Fibroblast of skin of left biceps (primary cell): ENCODE measurements around the gene SALL1.

Source experiments
- DNase-seq, 2 experiments: peaks; one replicate each; pipeline ENCODE4 v3.0.0-alpha.2; 2013; ENCODE audit warnings: low read depth in 2 of 2

SALL1 gene

DNA sequence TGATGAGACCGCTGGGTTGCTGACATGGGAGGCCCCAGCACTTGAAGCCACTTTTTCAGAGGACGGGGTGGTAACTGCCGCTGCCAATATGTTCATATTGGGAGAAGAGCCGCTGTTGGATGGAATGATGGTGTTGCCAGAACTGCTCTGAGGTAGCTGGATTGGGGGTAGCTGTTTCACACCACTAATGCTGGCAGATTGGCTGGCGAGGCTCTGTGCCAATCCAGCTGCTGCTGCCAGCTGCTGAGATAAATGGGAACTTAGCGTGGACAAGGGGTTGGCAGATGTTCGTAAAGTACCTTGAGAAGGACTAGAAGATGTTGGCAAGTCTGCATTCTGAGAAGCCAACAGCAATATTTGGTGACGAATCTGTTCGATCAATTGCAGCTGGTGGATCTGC is 10.0 kb downstream of the SALL1 start:
- no peak for DNase-seq

DNA sequence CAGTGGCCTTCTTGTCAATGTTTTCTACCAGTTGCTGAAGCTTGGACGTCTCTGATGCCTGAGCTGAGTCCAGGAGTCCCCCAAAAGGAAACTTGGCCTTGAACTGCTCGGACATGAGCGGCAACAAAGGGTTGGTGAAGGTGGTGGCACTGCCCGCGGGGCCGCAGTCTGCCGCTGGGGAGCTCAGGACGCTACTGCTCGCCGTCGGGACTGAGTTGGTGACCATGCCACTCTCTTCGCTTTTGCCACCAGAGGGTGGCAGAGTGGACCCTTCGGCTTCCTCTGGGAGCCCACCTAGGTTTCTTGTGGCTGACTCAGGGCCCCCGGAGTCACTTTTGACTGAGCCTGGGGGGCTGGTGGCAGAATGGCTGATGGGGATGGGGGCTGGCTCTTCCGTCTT is 11.0 kb downstream of the SALL1 start:
- no peak for DNase-seq

DNA sequence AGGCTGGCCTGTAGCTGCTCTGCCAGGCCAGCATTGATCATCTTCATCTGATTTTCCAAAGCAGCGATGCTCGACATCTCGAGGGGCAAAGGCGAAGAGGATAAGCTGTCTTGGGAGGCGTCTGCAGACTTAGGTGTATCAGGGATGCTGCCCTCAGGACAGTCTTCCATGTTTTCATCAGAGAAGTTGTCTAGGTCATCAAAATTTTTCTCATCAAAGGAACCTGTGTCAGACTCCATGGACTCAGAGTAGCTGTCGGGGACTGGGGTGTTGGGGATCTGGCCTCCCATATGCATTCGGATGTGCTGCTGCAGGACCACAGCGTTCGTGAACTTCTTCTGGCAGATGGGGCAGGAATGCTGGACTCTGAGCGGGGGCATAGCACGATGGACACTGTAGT is 11.5 kb downstream of the SALL1 start:
- no peak for DNase-seq

DNA sequence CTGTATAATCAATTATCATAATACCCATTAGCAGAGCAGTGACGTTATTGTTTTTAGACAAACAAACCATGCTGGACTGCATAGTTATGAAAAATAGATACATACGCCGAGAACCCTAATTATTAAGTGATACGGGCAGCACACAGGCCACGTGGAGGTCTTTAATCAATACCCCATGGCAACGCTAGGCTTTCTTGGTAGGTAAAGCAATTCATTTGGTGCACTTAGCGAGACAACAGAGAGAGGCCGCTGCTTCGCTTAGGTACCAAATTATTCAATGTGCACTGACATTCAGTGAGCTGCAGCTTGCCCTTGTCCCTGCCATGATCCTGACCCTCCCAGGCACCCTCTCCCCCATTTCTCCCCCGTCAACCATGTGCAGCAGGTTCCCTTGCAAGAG is 12.9 kb downstream of the SALL1 start:
- no peak for DNase-seq

DNA sequence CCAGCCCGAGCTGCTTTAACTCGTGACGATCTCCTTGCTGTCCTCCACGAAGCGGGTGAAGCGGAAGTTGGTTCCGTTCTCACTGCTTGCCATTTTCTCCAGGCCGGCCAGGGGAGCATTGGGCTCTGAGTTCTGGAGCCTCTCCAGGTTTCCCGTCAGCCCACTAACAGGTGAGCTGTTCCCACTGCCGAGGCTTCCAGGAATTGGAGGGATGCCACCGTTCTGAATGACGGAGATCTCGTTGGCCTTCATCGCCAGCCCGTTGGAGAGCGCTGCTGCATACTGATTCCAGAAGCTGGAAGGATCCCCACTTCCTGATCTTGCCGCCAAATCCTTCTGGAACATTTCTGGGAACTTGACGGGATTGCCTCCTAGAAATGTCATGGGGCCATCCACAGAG is 14.0 kb downstream of the SALL1 start:
- no peak for DNase-seq

DNA sequence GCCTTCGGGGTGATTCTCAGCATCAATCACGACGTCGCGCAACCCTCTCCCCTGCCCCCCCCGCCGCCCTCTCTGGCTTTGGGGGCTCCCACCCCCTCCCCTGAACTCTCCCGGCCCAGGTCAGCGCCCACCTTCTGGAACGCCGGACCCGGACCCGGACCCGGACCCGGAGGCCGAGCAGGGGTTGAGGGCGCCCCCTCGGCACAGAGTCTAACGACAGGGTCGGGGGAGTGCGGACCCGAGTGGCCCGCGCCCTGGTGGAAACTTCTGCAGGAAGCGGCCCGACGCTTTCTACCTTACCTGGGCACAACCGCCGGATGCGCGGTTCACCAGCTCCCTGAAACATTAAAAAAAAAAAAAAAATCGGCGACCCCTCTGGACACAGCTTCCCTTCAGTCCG is 16.2 kb downstream of the SALL1 start:
- DNase-seq, result no peak

DNA sequence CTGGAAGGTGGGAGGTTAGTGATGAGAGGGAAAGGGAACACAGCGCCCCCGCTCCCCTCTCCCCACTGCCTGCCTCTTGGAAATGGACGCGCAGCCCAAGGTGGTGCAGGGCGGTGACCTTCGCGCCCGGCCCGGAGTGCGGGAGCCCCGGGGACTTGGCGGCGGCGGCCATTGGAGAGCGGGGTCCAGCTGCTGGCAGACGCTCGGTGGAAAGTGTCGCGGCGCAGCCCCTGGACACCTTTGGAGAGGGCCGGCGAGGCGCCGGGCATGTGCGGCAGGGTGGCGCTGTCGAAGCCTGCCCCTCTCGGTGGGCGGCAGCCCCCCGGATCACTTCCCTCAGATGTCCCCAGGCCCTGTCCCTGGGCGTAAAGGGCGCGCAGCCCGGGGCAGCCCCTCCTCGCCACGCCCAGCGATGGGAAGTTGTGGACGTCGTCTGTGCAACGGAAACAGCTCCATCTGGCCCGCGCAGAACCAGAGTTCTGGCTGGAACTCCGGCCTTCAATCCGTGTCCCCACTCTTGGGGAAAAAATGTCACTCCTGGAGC is 16.7 kb downstream of the SALL1 start:
- DNase-seq, result no peak

DNA sequence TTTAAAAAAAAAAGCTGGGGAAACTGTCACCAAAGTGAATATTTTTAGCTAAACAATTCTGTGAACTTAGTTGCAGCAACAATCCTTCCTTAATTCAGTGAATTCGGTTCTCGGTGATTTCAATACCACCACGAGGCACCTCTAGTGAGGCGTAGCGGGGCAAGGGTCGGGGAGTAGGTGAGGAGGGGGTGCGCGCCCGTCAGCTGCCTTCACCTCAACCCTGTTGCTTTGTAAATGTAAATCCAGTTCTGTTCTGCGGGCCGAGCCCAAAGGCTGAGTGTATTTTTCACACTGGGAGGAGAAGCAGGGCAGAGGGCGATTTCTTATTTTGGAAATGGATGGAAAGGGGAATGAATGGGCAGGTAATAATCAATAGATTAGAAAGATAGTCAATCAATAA is 17.4 kb downstream of the SALL1 start:
- DNase-seq, result no peak

DNA sequence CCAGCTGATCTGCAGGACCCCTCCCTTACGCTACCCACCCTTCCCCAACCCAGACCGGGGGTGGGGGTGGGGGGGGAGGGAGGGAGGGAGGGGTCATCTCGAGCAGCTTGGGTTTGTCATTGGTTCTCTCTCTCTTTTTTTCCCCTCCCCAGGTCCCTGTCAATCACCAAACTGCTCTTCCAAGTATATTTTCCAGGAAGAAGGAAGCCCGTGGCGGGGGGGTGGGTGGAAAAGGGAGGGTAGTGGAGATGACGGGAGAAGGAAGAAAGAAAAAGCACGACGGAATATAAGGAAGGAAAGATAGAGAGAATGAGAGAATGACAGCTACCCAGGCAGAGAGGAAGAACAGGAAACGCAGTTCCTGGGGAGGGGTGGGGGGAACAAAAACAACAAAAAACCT is 17.9 kb downstream of the SALL1 start:
- DNase-seq, result no peak

DNA sequence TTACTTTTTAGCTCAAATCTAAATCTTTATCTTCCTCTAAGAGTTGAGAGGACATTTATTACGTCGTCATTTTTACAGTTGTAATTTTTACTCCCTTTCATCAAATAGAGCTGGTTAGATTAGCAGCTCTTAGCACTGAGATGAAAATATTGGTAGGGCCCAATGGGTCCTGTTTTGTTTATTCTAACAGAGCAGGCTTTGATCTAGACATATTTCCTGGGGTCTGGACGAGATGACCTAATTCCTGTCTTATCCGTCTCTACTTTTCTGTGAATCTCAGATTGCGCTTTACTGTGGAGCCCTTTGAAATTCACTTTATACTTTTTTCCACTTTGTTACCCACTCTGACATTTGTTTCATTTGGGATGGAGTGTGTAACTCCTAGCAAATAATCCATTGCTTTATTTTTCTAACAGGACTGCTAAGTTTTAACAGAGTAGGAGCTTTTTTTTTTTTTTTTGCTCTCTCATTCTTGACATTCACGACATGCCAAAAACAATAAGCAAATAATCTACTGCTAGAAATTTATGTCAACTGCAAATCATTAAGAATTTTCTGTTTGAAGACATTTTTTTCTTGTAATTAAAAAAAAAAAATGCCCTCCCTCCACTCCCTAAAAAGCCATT is 18.5 kb downstream of the SALL1 start:
- DNase-seq, result no peak

DNA sequence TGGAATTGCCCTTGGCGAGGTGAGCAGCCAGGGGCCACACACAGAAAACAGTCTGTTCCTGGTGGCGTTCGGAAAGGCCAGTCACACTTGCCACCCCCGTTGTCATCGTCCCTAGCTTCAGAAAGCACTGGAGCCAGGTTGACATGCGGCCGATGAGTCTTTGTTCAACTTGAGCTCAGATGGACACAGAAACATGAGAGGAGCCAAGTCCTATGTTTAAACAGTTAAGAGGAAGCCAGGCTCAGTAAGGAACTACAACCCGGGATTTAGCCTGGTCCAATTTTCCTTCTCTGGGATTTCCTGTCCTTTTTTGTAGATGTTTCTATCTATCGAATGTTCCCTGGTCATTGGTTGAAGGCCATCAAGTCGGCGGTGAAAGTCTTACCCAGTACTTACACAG is 19.5 kb downstream of the SALL1 start:
- DNase-seq, result no peak

DNA sequence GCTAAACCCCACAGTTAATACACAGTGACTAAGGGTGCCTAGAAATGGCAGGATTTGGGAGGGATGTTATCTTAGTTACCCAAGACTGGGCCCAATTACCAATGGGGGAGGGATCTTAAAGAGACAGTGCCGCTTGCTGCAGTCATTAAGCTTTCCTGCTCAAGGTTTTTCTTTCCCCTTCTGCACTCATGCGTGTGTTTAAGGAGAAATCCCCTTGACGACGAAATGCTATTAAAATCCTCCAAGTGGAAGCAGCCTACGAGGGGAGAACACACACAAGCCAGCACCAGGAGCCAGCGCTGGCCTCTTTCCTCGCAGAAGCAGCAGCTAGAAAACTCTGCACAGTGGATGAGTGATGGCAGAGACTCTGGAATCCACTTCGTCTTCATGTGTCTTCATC is 22.0 kb downstream of the SALL1 start:
- DNase-seq, result no peak

DNA sequence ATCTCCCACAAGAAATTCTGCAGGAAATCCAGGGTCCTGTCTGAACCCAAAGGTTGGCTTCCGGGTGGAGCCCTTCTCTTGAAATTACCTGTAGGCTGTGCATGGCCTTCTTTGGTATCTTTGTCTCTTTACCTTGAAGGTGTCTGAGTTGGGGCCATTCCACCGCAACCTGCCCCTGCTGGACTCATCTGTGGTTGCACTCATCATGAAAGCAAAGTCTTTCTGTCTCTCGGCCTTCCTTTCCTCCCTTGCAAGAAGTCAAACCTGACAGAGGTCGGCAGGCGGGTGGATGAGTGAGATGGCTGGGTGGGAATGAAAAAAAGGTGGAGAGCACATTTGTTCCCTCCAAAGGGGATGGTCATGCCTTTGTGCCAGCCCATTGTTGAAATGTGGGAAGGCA is 25.1 kb downstream of the SALL1 start:
- DNase-seq, result no peak

DNA sequence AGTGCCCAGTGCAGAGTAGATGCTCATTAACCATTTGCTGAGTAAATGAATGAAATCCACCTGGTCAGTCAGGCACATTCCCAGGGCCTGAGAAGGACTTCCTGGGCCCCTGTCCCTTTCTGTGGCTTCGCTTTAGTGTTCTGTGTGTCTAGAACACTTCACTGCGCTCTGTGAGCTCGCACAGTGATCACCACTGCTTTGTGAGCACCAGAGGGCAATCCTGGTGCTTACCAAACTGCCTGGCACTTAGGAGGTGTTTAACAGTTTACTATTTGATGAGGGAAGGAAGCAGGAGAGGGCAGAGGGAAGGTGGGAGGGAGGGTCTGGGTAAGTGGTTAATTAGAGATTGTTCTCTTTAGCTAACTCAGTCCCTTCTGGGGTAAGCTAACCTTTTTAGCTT is 26.2 kb downstream of the SALL1 start:
- DNase-seq, result no peak

DNA sequence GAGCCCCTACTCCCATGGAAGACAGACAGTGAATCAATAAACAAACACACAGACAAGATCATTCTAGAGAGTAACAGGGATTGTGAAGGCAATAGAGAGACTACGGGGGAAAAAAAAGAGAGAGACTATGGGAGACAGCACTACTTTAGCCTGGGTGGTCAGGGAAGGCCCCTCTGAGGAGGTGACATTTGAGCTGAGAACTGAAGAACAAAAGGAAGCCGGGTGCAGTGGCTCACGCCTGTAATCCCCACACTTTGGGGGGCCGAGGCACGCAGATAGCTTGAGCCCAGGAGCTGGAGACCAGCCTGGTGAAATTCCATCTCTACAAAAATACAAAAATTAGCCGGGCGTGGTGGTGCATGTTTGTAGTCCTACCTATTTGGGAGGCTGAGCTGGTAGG is 29.2 kb downstream of the SALL1 start:
- no peak for DNase-seq

DNA sequence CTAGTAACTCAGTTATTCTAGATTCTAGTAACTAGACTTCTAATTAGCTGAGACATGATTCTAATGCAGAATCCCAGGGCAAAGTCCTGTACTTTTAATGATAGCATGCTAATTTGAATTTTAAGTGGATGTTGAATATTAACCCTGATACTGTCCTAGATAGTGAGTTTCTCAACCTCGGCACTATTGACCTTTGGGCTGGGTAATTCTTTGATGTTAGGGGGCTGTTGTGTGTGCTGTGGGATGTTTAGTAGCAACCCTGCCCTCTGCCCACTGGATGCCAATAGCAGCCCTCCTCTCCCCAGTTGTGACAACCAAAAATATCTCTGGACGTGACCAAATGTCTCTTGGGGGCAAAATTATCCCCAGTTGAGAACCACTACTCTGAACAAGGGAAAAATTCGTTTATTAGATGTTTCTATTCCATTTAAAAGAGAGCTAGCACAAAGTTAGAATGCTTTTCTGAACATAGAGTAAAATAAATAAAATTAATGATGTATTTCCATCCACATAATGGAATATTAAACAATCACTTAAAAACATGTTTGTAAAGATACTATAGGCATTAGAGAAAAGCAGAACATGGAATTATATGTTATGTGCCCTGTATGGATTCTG is 30.2 kb downstream of the SALL1 start:
- DNase-seq, result no peak

DNA sequence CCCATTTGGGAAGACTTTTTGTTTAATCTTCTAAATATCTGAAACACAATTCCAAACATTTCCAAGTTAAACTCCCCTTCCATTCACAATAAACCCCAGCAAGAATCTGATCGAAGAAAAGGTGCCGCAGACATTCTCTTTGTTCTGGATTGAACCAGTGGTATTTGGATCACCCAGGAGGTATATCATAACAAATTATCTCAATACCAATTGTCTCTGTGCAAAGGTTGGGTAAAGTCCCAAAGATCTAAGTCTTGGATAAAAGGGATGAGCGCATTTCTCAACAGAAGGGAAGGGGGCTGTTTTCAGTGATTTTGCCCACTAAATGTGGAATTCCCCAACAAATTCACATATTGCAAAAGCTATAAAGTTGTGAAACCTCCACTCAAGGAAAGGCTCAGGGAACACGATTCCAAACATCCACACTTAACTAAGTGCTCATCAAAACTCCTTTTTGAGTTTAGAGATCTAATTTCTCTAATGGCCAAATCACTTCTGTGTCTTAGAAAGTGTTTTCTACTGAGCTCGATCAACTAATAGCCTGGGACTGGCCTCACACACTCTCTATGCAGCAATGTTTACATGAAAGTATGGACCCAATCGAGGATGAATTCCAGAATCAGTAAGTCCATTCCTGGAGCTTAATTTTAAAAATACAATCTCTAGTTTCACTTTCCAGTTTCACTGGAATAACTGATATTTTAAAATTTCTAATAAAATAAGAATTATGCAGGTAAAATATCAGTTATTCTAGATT is 30.9 kb downstream of the SALL1 start:
- DNase-seq, result no peak

DNA sequence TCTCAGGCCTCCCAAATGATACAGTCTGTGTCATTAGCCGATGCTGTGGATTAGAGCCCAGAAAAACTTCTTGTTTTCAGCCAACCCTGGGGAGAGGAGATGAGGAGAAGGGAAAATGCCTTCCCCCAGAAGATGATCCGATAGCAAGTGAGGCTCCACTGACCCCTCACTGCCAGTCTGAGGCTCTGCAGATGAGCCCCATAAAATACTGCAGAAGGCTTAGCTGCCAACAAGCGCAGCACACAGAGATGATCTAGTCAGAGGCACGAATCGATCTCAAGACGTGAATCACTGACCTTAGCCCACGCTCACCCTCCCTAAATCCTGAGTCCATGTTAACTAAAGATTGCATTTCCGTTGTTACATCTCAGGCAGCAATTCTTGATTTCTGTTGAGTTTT is 31.5 kb downstream of the SALL1 start:
- no peak for DNase-seq

DNA sequence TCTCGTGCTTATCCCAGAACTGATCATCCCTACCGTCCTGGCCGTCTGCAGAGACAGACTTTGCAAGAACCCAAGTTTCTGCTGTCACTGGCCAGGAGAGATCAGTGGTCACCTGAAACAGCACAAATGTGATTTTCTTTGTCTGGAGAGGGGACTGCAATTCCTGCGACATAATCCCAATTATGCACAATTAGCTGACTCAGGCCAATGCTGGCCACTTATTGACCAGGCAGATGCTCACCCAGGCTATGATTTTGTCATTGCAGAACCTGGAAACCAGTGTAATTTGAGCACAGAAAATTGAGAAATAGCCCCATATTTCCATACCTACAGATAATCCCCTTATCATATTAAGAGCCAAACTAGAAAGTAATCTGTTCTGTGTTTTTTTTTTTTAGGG is 34.7 kb downstream of the SALL1 start:
- DNase-seq, result no peak

DNA sequence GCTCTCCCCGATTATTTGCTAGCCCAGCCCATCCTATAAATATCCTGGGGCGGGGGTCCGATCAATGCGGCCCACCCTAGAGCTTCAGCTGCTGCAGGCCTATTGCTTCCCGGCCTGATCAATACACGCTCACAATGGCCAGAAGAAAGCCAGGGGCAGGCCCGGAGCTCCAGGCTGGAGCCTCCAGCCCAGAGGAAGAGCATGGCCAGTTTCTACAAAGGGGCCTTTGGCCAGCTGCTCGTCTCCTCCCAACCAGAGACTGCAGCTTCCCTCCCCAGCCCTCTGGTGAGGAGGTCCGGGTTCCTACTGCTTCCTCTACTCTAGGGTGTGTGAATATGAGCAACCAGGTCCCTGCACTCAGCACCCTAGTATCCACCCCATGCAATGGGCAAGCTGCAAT is 36.7 kb downstream of the SALL1 start:
- DNase-seq, result no peak

DNA sequence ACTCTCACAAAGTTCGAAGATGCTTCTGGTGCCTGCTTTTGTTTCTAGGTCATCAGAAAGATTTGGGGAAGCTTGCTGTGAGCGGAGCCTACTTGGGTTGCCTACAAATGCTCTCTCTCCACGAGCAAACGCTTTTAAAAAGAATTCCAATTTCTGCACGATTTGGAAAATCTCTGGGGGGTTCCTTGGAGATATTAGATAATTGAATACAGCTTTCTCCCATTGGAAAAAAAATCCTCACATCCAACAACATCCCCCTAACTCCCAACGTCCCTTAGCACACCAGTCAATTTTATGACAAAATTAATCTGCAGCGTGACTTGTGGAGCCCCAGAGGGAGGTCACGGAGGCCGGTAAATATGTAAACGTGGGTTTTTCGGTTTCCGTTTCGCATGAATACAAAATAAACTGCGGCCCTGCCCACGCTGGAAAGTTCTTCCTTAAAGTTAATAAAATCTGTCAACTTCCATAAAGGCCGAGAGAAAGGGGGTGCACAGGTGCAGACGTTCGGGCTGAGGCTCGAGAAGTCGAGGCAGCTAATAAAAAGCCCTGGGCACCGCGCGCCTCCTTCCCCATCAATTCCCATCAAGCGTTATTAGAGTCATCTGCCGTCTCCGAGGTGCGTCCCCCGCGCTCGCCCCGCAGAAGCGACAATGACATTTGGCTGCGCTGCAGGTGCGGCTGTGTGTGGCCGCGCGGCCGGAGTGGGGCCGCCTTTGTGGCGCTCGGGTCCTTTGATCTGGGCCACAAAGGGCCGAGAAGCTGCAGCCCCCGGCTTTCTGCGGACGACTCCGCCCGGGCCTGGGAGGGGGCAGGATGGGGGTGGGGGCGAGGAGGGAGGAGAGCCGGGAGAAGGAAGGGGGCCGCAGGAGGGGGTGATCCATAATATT is 37.6 kb downstream of the SALL1 start:
- DNase-seq, result no peak

DNA sequence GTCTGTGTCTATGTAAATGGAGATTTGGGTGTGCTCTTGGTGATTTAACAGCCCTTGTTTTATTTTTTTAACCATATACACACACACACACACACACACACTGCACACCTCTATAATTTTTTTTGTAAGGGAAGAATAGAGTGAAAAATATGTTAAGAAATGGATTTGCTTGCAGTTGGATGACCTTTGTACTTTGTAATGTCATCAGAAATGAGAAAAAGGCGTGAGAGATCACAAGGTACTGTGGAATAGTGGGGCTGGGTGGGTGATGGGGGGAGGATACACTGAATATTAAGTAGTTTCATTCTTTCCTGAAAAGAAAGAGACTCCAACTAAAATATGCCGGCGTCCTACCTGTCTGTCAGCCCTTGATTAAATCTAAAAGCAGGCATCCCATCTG is 38.7 kb downstream of the SALL1 start:
- DNase-seq, result no peak
